Lower leg skin (tissue), 4 donors: ENCODE results near the gene PCDHAC1. TPM values are rescaled to one million over a fixed set of nuclear protein-coding genes. Genes with fewer than 3 reads are reported as not detected.

Experiments
- DNase-seq, 2 donors: peaks; one replicate each; pipeline ENCODE4 v3.0.0-alpha.2; 2019; ENCODE audit warnings: low spot score in 2 of 2
- H3K4me3 ChIP-seq: fragments of 200-600 bp; sonication (generic); 2 replicates; pipeline ENCODE4 v1.5.1; 2017; ENCODE audit warnings: mild to moderate bottlenecking, low read depth; ENCODE audit not compliant: poor library complexity, severe bottlenecking
- CTCF ChIP-seq, 3 donors: fragments of 450-650 bp; IDR thresholded peaks; one replicate each; pipeline ENCODE4 v1.5.1; 2016; ENCODE audit warnings: antibody characterized with exemption in 3 of 3, mild to moderate bottlenecking in 3 of 3, moderate library complexity in 2 of 3
- POLR2A ChIP-seq, 2 donors: fragments of 450-650 bp; IDR thresholded peaks; one replicate each; pipeline ENCODE4 v1.6.1; 2016 to 2017; ENCODE audit warnings: antibody characterized with exemption in 2 of 2, mild to moderate bottlenecking in 1 of 2, moderate library complexity in 1 of 2
- WGBS, 2 donors: methylation state at CpG; one replicate each; pipeline ENCODE4 v1.1.5; 2018; 5-methylcytosine and 5-hydroxymethylcytosine counted together
- intact Hi-C: fragments of 100-400 bp; cut with DNase I; formaldehyde crosslinking; loops from one replicate; pipeline ENCODE4 v1.15.0; 2023; ENCODE audit warnings: low total_unique reads
- total RNA-seq, 4 donors: library from RNA; depleted of rRNA; stranded (reverse); fragments of >200 nt; gene quantifications; one replicate each; pipeline ENCODE4 v1.1.0, GENCODE V29; 2016

Gene PCDHAC1
- total RNA-seq, 4 donors from 2014 or later = 0.16 to 0.17 TPM; not detected in 2

DNA sequence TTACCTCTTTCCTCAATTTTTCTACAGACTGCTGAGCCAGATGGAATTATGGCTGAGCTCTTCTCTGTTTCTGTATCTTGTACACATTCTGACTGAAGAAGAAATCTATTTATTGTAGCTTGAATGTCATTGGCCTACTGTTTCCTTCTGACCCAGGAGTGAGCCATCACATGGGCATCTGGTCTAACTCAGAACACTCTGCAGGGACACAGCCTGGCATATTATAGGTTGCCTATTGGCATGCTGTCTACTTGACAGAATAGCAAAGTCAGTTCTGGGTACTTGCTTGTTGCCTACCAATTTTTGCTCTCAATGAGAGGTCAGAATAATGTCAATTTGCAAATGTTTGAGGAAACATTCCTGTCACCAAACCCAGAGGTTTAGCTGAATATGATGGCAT is 47.5 kb downstream of the PCDHAC1 start:
- DNase-seq = no peak
- no peak overlapping the region for H3K4me3 ChIP-seq
- intact Hi-C loops = no loop called here
- TF ChIP-seq POLR2A (IDR thresholded peaks at IDR 0.05) (no peak), CTCF (IDR thresholded peaks at IDR 0.05) (no peak)

GRCh38 chr5:140977003-140977402 is 50.9 kb downstream of the PCDHAC1 start:
- H3K4me3 ChIP-seq = no peak overlapping the region
- TF ChIP-seq POLR2A (IDR thresholded peaks at IDR 0.05) = no peak
- TF ChIP-seq CTCF (IDR thresholded peaks at IDR 0.05) = no peak
- 30 to 32% methylated on average over 3 of the region's 3 CpGs for WGBS, 2 donors
- no peak for DNase-seq
- intact Hi-C loops = no loop called here

DNA sequence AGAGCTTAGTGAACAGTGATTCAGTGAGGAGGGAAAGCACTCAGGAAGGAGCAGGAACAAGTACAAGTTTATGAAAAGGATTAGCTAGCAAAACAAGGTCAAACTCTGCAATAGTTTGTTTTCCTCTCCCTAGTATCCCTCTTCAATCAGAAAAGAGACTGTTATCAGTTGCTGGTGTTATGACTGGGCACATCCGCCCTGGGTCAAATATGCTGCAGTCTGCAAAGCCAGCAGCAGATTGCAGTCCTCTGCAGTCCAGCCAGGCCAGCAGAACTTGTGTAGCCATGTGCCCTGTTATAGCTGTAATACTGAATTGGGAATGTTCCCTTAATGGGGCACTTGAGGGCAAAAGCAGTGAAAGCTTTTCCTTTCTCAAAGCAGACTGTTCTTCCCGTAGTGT is 52.2 kb downstream of the PCDHAC1 start:
- 84 to 90% methylated on average over 2 of the region's 2 CpGs for WGBS, 2 donors
- H3K4me3 ChIP-seq = no peak overlapping the region
- intact Hi-C loops = no loop called here
- DNase-seq = no peak
- TF ChIP-seq CTCF (IDR thresholded peaks at IDR 0.05) (no peak), POLR2A (IDR thresholded peaks at IDR 0.05) (no peak)

- no peak for DNase-seq
- 93 to 94% methylated on average over 1 of the region's 1 CpG for WGBS, 2 donors
- H3K4me3 ChIP-seq = no peak overlapping the region
- intact Hi-C loops = no loop called here
- TF ChIP-seq CTCF (IDR thresholded peaks at IDR 0.05) = no peak
- no peak for TF ChIP-seq POLR2A (IDR thresholded peaks at IDR 0.05)
Measured at GRCh38 chr5:140978983-140979382, 52.9 kb downstream of the PCDHAC1 start.

Other genes starting within 250 kb of the PCDHAC1 start
- gene HARS1, start 234.9 kb upstream of the PCDHAC1 start, total RNA-seq = 10 to 100 TPM; 71.9 to 90.6 (median 80.8) TPM
- gene HARS2, start 234.8 kb upstream of the PCDHAC1 start, total RNA-seq = 10 to 100 TPM; 17.4 to 37.2 (median 31.8) TPM
- gene ZMAT2, start 225.9 kb upstream of the PCDHAC1 start, total RNA-seq = 10 to 100 TPM; 28.2 to 48.6 (median 41.2) TPM
- not detected for gene PCDHA1, start 140.2 kb upstream of the PCDHAC1 start, total RNA-seq
- not detected for gene PCDHA2, start 131.4 kb upstream of the PCDHAC1 start, total RNA-seq
- gene PCDHA3, start 125.2 kb upstream of the PCDHAC1 start, total RNA-seq = under 1 TPM in 2 of 4 donors, not detected in 2; 0.05 to 0.13 TPM
- under 1 TPM in 3 of 4 donors, not detected in 1; 0.08 to 0.58 (median 0.23) TPM for gene PCDHA4, start 119.2 kb upstream of the PCDHAC1 start, total RNA-seq
- gene PCDHA5, start 104.7 kb upstream of the PCDHAC1 start, total RNA-seq = under 1 TPM in 3 of 4 donors, not detected in 1; 0.05 to 0.19 (median 0.10) TPM
- under 1 TPM in 2 of 4 donors, not detected in 2; 0.13 to 0.49 TPM for gene PCDHA6, start 98.3 kb upstream of the PCDHAC1 start, total RNA-seq
- under 1 TPM in 1 of 4 donors, not detected in 3; 0.20 TPM for gene PCDHA7, start 92.0 kb upstream of the PCDHAC1 start, total RNA-seq
- under 1 TPM in 1 of 4 donors, not detected in 3; 0.22 TPM for gene PCDHA8, start 85.1 kb upstream of the PCDHAC1 start, total RNA-seq
- under 1 TPM in 2 of 4 donors, not detected in 2; 0.06 to 0.07 TPM for gene PCDHA9, start 77.9 kb upstream of the PCDHAC1 start, total RNA-seq
- gene PCDHA10, start 70.4 kb upstream of the PCDHAC1 start, total RNA-seq = 1 to 10 TPM in 1 of 4 donors, under 1 TPM in 3; 0.08 to 1.0 (median 0.55) TPM
- under 1 TPM in 3 of 4 donors, not detected in 1; 0.17 to 0.94 (median 0.34) TPM for gene PCDHA11, start 57.3 kb upstream of the PCDHAC1 start, total RNA-seq
- under 1 TPM in 3 of 4 donors, not detected in 1; 0.04 to 0.39 (median 0.25) TPM for gene PCDHA12, start 51.0 kb upstream of the PCDHAC1 start, total RNA-seq
- gene PCDHA13, start 44.2 kb upstream of the PCDHAC1 start, total RNA-seq = under 1 TPM in 3 of 4 donors, not detected in 1; 0.16 to 0.34 (median 0.30) TPM
- under 1 TPM in 3 of 4 donors, not detected in 1; 0.21 to 0.29 (median 0.27) TPM for gene PCDHAC2, start 40.2 kb downstream of the PCDHAC1 start, total RNA-seq
- not detected for gene PCDHB1, start 125.1 kb downstream of the PCDHAC1 start, total RNA-seq
- 1 to 10 TPM; 2.3 to 6.2 (median 3.2) TPM for gene PCDHB2, start 168.3 kb downstream of the PCDHAC1 start, total RNA-seq
- gene PCDHB3, start 174.2 kb downstream of the PCDHAC1 start, total RNA-seq = 1 to 10 TPM in 3 of 4 donors, under 1 TPM in 1; 0.84 to 1.6 (median 1.3) TPM
- 1 to 10 TPM; 1.1 to 2.8 (median 2.0) TPM for gene PCDHB4, start 195.5 kb downstream of the PCDHAC1 start, total RNA-seq
- gene PCDHB5, start 208.9 kb downstream of the PCDHAC1 start, total RNA-seq = 1 to 10 TPM in 2 of 4 donors, under 1 TPM in 1, not detected in 1; 0.49 to 4.9 (median 1.4) TPM
- gene PCDHB6, start 223.8 kb downstream of the PCDHAC1 start, total RNA-seq = 1 to 10 TPM in 2 of 4 donors, under 1 TPM in 1, not detected in 1; 0.93 to 1.3 (median 1.3) TPM
- 1 to 10 TPM in 1 of 4 donors, under 1 TPM in 3; 0.49 to 1.1 (median 0.58) TPM for gene PCDHB7, start 246.3 kb downstream of the PCDHAC1 start, total RNA-seq